ENCODE measurements around the gene DLD.

- TF ChIP-seq CTCF (IDR thresholded peaks at IDR 0.05; ENCODE audit: poor library complexity) (no peak), EZH2 (IDR thresholded peaks at IDR 0.05; ENCODE audit: borderline replicate concordance) (no peak)
Measured at GRCh38 chr7:107874111-107874510, 16.9 kb upstream of the DLD start.
